Central memory CD4-positive, alpha-beta T cell (primary cell): ENCODE results near the gene TRAIP.
"Not testable (repeated sequence)": the region's sequence is repeated elsewhere in the genome, so short reads cannot be mapped to it uniquely, and the experiment has no call there.

Experiments used
- DNase-seq: peaks from one replicate; pipeline ENCODE4 v3.0.0; 2022

Gene TRAIP

DNA sequence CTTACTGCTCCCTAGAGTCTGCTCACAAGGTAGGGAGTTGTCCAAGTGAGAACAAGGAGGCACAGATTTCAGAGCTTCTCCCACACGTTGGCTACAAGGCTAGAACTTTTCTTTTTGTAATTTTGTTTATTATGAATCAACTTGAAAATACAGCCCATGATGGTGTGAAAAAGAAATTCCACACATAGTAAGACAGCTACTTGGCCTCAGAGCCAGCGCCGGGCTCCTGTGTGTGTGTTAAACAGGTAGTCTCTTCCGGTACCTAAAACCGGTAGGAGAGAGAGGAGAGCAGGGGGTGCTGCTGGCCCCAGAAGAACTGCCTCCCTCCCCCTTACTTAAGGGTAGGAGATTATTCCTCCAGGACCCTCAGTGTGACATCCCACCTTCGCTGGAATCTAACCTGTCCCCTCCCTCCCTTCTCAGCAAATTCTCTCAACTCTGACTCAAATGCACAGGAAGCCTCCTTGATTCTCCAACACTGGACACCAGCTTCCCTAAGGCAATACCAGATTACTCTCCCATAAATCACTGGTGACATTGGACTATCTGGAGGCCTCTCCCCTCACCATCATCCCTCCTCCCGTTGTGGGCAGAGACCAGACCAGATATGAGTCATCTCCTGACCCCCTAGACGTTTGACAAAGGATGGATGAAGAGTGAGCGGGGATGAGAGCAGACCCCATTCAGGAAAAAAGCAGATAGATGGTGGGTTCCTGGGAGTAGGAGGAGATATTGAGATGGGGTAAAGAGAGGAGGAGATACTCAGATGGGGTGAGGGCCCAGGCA, 65.5 kb downstream of the TRAIP start:
- DNase-seq, result no peak

DNA sequence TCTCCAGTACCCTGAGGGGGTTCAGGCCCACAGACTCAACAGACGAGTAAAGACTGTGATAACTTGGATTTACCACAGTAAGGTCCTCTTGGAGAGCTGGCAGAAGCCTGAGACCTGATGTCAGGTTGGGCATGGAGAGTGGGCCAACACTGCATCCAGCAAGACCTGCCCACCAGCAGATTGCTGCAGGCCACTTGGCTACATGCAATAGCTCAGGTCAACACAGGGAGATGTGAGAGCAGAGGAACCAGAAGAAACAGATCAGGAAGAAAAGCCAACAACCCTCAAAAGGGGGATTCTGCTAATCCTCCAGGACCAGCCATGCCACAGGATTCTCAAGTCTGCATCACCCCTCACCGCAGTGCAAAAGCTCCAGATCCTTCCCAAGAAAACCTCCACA, 68.3 kb downstream of the TRAIP start:
- no peak for DNase-seq

DNA sequence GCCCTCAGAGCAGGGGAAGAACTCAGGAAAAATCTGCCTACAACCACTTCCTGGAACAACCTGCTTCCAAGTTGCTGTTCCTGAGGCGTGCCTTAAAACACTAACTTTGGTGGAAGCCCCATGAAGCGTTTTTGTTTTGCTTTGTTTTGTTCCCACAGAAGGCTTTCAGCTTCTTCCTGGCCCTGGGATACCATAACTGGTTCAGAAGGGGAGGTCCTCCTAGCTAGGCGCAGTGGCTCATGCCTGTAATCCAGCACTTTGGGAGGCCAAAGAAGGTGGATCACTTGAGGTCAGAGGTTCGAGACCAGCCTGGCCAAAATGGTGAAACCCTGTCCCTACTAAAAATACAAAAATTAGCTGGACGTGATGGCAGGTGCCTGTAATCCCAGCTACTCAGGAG, 68.8 kb downstream of the TRAIP start:
- DNase-seq, result no peak

DNA sequence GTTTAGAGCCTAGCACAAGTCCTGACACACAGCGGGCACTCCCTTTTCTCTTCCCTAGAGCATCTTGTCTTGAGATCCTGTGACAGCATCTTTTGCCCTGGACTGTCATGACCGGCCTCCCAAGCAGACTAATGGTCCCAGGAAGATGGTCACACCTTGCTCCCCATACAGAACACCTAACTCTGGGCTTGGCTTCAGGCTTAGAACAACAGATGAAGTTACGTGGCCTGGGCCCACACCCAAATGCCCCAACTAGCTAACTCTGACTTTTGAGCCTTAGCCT, 69.2 kb downstream of the TRAIP start:
- DNase-seq, result no peak

DNA sequence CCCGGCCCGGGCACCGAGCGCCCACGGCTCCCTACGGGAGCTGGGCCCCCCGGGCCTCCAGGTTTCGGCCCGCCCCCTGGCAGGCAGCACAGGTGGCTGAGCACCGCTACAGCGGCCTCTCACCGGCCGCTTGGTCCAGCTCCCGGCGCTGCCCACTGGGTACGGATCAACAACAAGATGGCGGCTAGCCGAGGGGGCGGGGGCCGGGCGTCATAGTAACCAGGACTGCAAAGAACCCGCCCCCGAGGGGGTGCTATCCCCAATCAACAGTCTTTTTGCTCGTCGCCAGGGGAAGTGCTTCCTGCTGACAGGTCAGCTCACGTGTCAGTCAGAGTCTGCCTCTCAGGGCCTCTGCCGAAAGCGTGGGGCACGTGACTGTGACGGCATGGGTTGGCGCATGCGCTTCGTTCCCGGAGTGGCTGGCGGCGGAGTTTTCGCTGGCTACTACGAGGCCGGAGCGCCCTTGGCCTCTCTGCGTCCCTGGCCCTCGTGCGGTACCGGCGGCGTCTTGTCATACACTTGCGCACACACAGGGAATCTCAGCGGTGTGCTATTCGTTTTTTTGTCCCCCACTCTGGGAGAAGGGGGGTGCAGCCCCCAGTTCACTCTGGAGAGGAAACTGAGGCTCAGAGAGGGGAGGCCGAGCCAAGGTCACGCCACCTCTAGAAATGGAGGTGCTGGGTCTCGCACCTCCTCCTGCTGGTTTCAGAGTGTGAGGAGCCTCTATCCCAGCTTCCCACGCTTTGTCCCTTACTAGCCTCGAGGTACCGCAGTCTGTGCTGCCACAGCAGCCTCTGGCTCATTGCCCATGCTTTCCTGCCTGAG, 69.8 kb downstream of the TRAIP start, which contains the start of gene IP6K1:
Gene IP6K1 (minus strand): TSS at position 186 of the 825 bp plus-strand sequence. CDS start 38,502 bp downstream, outside the sequence.
- DNase-seq, result peak; percentile 99

DNA sequence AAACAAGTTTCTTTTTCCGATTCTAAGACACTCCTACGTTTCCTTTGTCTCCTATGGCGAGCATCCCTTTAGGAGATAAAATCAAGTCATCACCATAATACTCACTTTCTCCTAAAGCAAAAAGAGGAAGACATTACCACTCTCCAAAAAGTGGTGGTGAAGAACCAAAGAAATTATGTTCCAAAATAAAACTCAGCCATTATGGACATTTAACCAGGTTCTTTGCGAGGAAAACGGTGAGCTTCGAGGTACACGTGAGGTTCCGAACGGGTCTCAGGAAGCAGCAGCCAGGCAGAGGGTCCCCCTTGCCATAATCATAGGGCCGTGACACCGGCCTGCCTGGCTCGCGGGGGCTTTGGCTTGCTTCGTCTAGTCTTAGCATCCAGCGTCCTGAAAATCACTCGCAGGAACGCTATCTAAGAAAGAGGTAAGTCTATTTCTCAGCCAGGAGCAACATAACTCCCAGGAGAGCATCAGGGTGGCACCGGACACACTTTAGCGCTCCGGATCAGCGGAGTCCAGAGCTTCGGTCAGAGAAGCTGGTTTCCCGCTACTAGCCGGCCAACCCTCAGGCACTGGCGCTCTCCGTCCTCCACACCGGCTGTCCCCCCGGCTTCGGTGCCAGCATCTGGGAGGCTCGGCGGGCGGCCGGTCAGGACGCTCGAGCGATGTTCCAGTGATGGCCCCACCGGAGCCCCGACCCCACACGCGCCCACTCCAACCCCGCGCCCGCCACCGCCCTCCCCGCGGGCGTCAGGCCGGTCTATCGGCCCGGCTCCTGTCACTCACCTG, 70.6 kb downstream of the TRAIP start:
- DNase-seq, result no peak

DNA sequence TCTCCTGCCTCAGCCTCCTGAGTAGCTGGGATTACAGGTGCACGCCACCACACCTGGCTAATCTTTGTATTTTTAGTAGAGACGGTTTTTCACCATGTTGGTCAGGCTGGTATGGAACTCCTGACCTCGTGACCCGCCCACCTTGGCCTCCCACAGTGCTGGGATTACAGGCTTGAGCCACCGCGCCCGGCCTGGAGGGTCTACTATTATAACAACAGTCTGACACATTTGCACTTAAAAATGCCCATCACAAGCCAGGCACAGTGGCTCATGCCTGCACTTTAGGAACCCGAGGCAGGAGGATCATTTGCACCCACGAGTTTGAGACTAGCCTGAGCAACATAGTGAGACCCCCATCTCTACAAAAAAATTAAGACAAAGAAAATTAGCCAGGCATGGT, 74.1 kb downstream of the TRAIP start:
- not testable (repeated sequence) for DNase-seq

DNA sequence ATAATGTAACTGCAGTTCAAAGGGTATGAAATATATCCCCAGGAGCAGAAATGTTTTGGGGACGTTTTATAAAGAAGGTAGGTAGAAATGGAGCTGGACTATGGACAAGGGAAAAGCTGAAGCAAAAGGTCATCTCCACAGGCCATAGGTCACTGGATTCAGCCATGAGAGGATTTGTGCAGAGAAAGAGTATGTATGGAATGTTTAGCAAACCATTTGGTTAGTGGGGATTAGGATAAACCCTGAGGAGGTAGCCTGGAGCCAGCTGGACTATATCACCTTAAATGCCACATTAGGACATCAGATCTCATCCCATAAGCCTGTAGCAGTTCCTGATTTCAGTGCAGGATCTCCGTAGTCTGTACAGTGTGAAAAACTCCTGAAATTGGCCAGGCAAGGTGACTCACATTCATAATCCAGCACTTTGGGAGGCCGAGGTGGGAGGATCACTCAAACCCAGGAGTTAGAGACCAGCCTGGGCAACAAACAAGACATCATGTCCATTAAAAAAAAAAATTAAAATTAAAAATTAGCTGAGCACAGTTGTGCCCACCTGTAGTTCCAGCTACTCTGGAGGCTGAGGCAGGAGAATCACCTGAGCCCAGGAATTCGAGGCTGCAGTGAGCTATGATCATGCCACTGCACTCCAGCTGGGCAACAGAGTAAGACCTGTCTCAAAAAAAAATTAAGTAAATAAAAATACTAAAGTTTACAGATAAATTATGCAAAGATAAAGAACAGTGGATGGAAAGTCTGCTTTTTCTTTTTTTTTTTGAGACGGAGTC, 74.8 kb downstream of the TRAIP start:
- no peak for DNase-seq

DNA sequence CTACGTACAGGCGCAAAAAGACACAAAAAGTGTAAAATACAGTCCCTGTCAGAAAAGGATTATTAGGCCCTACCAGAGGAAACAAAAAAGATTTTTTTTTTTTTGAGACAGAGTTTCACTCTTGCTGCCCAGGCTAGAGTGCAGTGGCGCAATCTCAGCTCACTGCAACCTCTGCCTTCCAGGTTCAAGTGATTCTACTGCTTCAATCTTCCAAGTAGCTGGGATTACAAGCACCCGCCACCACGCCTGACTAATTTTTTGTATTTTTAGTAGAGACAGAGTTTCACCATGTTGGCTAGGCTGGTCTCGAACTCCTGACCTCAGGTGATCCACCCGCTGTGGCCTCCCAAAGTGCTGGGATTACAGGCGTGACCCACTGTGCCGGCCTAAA, 75.4 kb downstream of the TRAIP start:
- DNase-seq, result not testable (repeated sequence)

DNA sequence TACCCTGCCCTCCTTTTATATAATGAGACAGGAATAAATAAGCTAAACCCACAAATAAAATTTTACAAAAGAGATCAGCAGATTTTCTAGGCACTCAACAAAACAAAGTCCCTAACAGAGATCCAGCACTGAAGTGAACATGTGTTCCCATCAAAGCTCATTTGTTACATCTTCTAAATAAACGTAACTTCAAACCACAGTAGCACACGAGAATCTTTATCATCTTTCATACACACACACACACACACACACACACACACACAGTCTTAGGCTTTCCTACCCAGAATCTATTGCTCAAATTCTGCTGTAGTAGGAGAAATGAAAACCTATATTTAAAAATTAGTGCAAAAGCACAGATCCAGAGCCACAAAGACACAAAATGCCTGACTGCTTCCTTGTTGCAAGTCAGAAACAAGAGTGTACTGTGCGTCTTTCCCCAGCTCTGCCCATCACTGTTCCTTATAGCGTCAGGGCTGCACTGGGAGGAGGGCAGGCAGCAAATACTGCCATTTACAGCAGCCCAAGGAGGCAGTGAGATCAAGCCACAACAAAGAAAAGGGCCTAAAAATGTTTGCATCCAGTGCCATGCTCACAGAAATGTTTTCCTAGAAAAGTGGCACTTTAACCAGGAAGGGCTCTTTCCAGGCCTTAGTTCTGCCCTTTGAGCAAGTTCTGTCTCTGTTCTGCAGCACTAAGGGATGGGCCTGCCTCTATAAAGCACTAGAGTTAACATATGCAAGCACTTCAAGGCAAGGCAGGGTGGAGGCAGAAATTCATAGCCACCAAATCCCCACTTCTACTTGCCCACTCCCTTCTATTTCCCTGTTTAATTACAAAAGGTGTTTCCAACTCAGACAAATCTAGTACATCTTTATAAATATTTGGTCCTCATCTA, 76.0 kb downstream of the TRAIP start:
- no peak for DNase-seq

DNA sequence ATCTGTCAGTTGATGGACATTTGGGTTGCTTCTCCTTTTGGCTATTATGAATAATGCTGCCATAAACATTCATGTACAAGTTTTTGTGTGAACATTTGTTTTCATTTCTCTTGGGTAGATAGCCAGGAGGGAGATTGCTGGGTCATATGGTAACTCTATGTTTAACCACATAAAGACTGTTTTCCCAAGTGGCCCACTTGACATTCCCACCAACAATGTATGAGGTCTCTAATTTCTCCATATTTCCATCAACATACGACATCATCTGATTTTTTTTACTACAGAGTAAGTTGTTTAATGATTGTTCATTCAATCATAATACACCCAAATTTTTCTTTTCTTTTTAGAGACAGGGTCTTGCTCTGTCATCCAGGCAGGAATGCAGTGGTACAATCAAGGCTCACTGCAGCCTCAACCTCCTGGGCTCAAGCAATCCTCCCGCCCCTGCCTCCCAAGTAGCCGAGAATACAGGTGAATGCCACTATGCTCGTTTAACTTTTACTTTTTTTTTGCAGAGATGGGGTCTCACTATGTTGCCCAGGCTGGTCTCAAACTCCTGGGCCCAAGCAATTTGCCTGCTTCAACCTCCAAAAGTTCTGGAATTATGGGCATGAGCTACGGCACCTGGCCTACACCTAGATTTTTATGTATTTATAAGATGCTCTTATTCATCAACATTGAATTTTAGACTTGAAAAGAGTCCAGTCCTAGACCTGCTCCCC, 76.8 kb downstream of the TRAIP start:
- DNase-seq, result no peak
